ENCODE results near the gene COL5A1. TPM values are rescaled to one million over a fixed set of nuclear protein-coding genes. Genes with fewer than 3 reads are reported as not detected.

Gene COL5A1
- total RNA-seq, 4 donors from 2014 or later: 13.3 to 55.0 (median 27.0) TPM

DNA sequence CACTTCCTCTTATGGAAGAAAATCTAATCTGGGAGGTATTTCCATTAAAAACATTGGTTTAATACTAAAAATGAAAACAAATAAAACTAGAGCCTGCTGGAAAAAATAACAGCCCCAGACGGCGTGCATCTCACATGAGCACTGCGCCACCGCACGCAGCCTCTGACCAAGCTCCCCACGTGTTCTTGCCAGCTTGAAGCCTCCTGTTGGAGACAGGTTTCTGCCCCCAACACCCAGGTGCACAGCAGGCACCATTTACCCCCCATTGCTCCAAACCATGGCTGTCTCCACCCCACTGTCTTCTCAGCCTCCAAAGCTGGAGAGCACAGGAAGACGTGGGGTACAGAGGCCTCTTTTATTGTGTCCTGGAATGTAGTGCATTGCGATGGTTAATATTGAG, 10.7 kb upstream of the COL5A1 start:
- DNase-seq (ENCODE audit: low spot score): no peak
- TF ChIP-seq, protein P1, sequence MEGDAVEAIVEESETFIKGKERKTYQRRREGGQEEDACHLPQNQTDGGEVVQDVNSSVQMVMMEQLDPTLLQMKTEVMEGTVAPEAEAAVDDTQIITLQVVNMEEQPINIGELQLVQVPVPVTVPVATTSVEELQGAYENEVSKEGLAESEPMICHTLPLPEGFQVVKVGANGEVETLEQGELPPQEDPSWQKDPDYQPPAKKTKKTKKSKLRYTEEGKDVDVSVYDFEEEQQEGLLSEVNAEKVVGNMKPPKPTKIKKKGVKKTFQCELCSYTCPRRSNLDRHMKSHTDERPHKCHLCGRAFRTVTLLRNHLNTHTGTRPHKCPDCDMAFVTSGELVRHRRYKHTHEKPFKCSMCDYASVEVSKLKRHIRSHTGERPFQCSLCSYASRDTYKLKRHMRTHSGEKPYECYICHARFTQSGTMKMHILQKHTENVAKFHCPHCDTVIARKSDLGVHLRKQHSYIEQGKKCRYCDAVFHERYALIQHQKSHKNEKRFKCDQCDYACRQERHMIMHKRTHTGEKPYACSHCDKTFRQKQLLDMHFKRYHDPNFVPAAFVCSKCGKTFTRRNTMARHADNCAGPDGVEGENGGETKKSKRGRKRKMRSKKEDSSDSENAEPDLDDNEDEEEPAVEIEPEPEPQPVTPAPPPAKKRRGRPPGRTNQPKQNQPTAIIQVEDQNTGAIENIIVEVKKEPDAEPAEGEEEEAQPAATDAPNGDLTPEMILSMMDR (IDR thresholded peaks at IDR 0.05): no peak
- no peak for ATAC-seq (ENCODE audit: low FRiP score)

DNA sequence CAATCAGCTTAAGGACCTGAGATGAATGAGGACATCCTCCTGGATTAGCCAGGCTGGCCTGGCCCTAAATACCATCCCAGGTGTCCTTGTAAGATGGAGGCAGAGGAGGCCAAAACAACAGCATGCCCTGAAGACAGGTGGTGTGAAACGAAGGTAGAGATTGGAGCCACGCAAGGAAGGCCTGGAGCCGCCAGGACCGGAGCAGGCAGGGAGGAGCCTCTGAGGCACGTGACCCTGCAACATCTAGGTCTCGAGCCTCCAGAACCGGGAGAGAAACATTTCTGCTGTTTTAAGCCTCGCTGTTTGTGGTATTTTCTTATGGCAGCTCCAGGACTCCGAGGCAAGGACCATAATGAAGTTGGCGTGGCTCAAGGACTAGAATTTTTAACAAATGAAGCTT, 9.7 kb upstream of the COL5A1 start:
- DNase-seq (ENCODE audit: low spot score) (no peak), ATAC-seq (ENCODE audit: low FRiP score) (no peak)
- TF ChIP-seq, protein P1 (IDR thresholded peaks at IDR 0.05): no peak

DNA sequence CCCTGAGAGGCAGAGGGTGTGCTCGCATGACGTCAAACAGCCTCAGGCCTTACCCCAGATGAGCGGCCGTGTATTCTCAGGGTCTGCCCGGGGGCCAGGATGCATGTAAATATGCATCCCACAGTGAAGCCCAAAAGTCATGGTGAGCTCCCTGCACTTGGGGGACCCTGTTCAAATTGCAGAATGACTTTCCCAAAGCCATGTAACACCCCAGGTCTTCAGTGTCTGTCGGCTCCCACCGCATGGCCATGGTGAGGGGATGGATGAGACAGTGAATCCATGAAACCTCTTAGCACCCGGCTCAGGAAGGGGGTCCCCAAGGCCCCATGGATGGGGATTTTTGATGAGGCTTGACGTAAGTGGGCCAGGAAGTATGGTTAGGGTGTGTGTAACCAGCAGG, 9.3 kb upstream of the COL5A1 start:
- DNase-seq (ENCODE audit: low spot score): no peak
- no peak for ATAC-seq (ENCODE audit: low FRiP score)
- TF ChIP-seq, protein P1 (IDR thresholded peaks at IDR 0.05): no peak

DNA sequence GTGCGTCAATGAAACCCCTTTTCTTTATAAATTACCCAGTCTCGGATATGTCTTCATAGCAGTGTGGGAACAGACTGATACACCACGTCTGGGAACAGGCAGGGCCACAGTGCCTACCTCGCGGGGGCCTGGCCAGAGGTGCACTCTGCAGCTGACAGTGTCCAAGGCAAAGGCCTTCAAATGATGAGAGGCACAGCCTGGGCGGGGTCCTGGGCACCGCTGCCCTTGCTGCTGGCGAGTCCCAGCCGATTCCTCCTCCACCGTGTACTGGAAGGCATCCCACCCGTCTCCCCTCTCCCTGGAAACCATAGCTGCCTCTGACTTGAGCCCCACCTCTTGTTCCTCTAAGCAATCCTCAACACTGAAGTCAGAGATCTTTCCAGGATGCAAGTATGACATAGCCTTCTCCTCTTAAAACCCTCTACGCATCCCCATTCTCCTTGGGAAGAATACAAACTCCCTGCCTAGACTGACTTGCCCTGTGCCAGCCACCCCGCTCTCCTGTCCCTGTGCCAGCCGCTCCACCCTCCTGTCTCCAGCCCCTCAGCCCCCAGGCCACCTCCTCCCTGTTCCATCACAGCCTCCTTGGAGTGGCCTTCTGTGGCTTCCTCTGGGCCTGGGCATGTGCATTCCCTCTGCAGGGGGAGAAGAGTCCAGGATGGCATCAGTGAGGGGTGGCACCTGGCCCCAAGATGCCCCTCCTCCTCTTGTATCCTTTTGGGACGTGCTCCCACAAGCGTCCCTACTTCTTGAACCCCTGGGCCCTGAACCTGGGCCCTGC, 8.1 kb upstream of the COL5A1 start:
- DNase-seq (ENCODE audit: low spot score): no peak
- ATAC-seq (ENCODE audit: low FRiP score): no peak
- TF ChIP-seq, protein P1 (IDR thresholded peaks at IDR 0.05): no peak

DNA sequence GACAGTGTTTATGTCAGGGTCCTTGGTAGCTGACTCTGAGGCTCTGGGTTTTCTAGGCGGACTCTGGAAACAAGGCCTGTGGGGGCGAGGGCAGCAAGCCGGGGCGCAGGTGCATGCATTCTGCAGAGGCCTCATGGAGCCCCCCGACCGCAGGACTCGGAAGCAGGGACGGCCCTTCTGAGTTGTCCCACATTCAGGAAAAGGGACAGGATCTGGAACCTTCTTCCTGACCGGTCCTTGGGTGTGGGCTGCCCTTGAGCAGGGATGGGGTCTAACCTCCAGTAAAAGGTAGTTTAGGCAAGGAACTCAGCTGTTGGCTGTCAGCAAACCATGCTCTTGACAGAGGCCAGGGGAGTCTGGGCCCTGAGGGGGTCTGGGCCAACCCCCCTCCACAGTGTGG, 7.4 kb upstream of the COL5A1 start:
- DNase-seq (ENCODE audit: low spot score) (peak; percentile 17), ATAC-seq (ENCODE audit: low FRiP score) (no peak)
- TF ChIP-seq, protein P1 (IDR thresholded peaks at IDR 0.05): no peak

DNA sequence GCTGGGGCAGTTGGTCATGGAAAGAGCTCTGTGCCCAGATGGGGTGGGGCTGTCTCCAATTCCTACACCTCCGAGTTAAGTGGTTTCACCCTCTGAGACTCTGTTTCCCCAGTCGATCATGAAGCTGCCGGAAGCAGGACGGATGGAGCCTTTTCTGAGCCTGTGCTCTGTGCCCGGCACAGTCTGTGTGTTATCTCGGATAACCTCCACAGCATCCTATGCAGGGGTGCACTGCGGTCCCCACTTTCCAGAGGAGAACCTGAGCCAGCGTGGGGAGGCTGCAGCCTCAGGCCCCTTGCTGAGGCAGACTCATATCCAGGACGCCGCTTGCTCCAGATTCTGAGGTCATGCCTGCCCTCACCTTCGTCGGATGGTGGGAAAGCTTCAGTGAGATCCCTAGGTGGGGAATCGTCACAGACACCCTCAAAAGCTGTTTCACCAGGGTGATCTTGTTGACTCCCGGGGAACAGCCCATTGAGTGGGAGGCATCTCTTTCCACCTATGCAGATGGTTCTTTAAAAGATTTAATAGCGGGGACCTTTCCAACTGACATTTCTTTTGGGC, 6.9 kb upstream of the COL5A1 start:
- TF ChIP-seq, protein P1 (IDR thresholded peaks at IDR 0.05): no peak
- no peak for ATAC-seq (ENCODE audit: low FRiP score)
- DNase-seq (ENCODE audit: low spot score): peak; percentile 21
